HepG2 (cell line): Measurements from ENCODE around the gene CXXC5. TPM values are rescaled to one million over a fixed set of nuclear protein-coding genes. Genes with fewer than 3 reads are reported as not detected.

ENCODE experiments used
- FOXO1 ChIP-seq: sonication (generic); formaldehyde crosslinking; IDR thresholded peaks from 2 replicates; pipeline ENCODE4 v1.4.0; 2020; ENCODE audit warnings: missing genetic modification reagents
- HIC2 ChIP-seq: sonication (generic); formaldehyde crosslinking; IDR thresholded peaks from 2 replicates; pipeline ENCODE4 v1.9.0; 2022; ENCODE audit warnings: low read depth, missing genetic modification reagents
- TOE1 ChIP-seq: sonication (generic); formaldehyde crosslinking; IDR thresholded peaks from 2 replicates; pipeline ENCODE4 v1.4.0; 2020; ENCODE audit warnings: mild to moderate bottlenecking, missing genetic modification reagents
- ZFP36L1 ChIP-seq: sonication (generic); formaldehyde crosslinking; IDR thresholded peaks from 2 replicates; pipeline ENCODE4 v1.8.0; 2022; ENCODE audit warnings: mild to moderate bottlenecking, missing genetic modification reagents, moderate library complexity
- ZNF83 ChIP-seq: sonication (generic); formaldehyde crosslinking; IDR thresholded peaks from 2 replicates; pipeline ENCODE4 v1.4.0; 2020; ENCODE audit warnings: missing genetic modification reagents, mild to moderate bottlenecking, borderline replicate concordance
- polyA plus RNA-seq, 8 experiments: library from polyadenylated mRNA; depleted of rRNA in 3 of 8; stranded (reverse) in 7 of 8; unstranded in 1 of 8; fragments of >200 nt; fragmentation: Illumina TruSeq in 4 of 8; extraction: Trizol in 4 of 8; gene quantifications; 2 replicates each; pipeline versions ENCODE4 v1.2.1 to v1.2.3, GENCODE V29; 2011 to 2016; ENCODE audit warnings: low read depth in 4 of 8, missing spikeins in 1 of 8, mixed read lengths in 1 of 8; ENCODE audit not compliant: insufficient read depth in 1 of 8
- total RNA-seq, 5 experiments: library from RNA; depleted of rRNA; stranded (reverse); fragments of >200 nt; fragmentation: Illumina TruSeq; extraction: Trizol; gene quantifications; 2 replicates each; pipeline ENCODE4 v1.2.3, GENCODE V29; 2016; ENCODE audit warnings: low read depth in 1 of 5
- TF ChIP-seq, protein P1 (sequence below), 2 experiments: fragments of 450-650 bp in 1 of 2; sonication (generic) in 1 of 2; formaldehyde crosslinking in 1 of 2; IDR thresholded peaks; 2 replicates each; pipeline versions ENCODE4 v1.6.1 to v1.8.0; 2016 to 2022; ENCODE audit warnings: antibody characterized with exemption in 1 of 2, mild to moderate bottlenecking in 1 of 2, missing genetic modification reagents in 1 of 2
- TF ChIP-seq, protein P2 (sequence below): sonication (generic); formaldehyde crosslinking; IDR thresholded peaks from 2 replicates; pipeline ENCODE4 v1.4.0; 2020; ENCODE audit warnings: mild to moderate bottlenecking, missing genetic modification reagents
- TF ChIP-seq, protein P3 (sequence below): sonication (generic); formaldehyde crosslinking; IDR thresholded peaks from 2 replicates; pipeline ENCODE4 v1.5.1; 2020; ENCODE audit warnings: missing genetic modification reagents, mild to moderate bottlenecking, borderline replicate concordance
- TF ChIP-seq, protein P4 (sequence below): sonication (generic); formaldehyde crosslinking; IDR thresholded peaks from 2 replicates; pipeline ENCODE4 v1.9.0; 2021; ENCODE audit warnings: mild to moderate bottlenecking, missing genetic modification reagents

The CXXC5 gene
- total and polyA plus RNA-seq, 2 of the 13 experiments (the other 11 are each of a cell fraction or from before 2014, with no cell fraction given), result 32.3 to 33.0 TPM

- TF ChIP-seq, protein P1, sequence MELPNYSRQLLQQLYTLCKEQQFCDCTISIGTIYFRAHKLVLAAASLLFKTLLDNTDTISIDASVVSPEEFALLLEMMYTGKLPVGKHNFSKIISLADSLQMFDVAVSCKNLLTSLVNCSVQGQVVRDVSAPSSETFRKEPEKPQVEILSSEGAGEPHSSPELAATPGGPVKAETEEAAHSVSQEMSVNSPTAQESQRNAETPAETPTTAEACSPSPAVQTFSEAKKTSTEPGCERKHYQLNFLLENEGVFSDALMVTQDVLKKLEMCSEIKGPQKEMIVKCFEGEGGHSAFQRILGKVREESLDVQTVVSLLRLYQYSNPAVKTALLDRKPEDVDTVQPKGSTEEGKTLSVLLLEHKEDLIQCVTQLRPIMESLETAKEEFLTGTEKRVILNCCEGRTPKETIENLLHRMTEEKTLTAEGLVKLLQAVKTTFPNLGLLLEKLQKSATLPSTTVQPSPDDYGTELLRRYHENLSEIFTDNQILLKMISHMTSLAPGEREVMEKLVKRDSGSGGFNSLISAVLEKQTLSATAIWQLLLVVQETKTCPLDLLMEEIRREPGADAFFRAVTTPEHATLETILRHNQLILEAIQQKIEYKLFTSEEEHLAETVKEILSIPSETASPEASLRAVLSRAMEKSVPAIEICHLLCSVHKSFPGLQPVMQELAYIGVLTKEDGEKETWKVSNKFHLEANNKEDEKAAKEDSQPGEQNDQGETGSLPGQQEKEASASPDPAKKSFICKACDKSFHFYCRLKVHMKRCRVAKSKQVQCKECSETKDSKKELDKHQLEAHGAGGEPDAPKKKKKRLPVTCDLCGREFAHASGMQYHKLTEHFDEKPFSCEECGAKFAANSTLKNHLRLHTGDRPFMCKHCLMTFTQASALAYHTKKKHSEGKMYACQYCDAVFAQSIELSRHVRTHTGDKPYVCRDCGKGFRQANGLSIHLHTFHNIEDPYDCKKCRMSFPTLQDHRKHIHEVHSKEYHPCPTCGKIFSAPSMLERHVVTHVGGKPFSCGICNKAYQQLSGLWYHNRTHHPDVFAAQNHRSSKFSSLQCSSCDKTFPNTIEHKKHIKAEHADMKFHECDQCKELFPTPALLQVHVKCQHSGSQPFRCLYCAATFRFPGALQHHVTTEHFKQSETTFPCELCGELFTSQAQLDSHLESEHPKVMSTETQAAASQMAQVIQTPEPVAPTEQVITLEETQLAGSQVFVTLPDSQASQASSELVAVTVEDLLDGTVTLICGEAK (IDR thresholded peaks at IDR 0.05), result no peak
- TF ChIP-seq, protein P1 (CRISPR knock-in tag; IDR thresholded peaks at IDR 0.05), result no peak
- TF ChIP-seq, protein P2, sequence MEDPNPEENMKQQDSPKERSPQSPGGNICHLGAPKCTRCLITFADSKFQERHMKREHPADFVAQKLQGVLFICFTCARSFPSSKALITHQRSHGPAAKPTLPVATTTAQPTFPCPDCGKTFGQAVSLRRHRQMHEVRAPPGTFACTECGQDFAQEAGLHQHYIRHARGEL (CRISPR knock-in tag), result no peak
- TF ChIP-seq HIC2 (CRISPR knock-in tag) (peak; percentile 47; the same call in 1 of the 2 replicates), FOXO1 (CRISPR knock-in tag) (no peak), ZFP36L1 (CRISPR knock-in tag) (no peak), ZNF83 (CRISPR knock-in tag) (no peak), TOE1 (no peak)
- TF ChIP-seq, protein P3, sequence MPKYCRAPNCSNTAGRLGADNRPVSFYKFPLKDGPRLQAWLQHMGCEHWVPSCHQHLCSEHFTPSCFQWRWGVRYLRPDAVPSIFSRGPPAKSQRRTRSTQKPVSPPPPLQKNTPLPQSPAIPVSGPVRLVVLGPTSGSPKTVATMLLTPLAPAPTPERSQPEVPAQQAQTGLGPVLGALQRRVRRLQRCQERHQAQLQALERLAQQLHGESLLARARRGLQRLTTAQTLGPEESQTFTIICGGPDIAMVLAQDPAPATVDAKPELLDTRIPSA (CRISPR knock-in tag), result no peak
- TF ChIP-seq, protein P4, sequence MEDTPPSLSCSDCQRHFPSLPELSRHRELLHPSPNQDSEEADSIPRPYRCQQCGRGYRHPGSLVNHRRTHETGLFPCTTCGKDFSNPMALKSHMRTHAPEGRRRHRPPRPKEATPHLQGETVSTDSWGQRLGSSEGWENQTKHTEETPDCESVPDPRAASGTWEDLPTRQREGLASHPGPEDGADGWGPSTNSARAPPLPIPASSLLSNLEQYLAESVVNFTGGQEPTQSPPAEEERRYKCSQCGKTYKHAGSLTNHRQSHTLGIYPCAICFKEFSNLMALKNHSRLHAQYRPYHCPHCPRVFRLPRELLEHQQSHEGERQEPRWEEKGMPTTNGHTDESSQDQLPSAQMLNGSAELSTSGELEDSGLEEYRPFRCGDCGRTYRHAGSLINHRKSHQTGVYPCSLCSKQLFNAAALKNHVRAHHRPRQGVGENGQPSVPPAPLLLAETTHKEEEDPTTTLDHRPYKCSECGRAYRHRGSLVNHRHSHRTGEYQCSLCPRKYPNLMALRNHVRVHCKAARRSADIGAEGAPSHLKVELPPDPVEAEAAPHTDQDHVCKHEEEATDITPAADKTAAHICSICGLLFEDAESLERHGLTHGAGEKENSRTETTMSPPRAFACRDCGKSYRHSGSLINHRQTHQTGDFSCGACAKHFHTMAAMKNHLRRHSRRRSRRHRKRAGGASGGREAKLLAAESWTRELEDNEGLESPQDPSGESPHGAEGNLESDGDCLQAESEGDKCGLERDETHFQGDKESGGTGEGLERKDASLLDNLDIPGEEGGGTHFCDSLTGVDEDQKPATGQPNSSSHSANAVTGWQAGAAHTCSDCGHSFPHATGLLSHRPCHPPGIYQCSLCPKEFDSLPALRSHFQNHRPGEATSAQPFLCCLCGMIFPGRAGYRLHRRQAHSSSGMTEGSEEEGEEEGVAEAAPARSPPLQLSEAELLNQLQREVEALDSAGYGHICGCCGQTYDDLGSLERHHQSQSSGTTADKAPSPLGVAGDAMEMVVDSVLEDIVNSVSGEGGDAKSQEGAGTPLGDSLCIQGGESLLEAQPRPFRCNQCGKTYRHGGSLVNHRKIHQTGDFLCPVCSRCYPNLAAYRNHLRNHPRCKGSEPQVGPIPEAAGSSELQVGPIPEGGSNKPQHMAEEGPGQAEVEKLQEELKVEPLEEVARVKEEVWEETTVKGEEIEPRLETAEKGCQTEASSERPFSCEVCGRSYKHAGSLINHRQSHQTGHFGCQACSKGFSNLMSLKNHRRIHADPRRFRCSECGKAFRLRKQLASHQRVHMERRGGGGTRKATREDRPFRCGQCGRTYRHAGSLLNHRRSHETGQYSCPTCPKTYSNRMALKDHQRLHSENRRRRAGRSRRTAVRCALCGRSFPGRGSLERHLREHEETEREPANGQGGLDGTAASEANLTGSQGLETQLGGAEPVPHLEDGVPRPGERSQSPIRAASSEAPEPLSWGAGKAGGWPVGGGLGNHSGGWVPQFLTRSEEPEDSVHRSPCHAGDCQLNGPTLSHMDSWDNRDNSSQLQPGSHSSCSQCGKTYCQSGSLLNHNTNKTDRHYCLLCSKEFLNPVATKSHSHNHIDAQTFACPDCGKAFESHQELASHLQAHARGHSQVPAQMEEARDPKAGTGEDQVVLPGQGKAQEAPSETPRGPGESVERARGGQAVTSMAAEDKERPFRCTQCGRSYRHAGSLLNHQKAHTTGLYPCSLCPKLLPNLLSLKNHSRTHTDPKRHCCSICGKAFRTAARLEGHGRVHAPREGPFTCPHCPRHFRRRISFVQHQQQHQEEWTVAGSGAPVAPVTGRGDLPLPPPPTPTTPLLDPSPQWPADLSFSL (CRISPR knock-in tag), result no peak
These were observed 50.5 kb downstream of the CXXC5 start (continued) for GRCh38 chr5:139698490-139699146.
